Measurements from ENCODE around the gene PCDH15.

DNA sequence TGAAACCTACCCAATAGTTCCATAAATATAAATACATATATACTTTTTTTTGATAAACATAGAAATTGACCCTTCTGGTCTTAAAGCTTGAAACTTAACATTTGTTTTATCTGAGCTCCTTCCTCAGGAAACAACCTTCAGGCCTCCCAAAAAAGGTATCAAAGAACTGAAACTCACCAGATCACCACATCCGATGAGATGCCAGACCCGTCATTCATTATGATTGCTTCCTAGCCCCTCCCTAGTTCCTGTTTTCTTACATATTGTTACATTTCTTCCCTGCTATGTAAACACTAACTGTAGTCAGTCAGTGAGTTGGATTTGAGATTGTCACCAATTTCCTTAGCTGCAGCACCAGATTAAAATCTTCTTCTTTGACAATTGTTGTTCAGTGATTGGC lies 663.6 kb downstream of the PCDH15 start:
- TF ChIP-seq, protein P1, sequence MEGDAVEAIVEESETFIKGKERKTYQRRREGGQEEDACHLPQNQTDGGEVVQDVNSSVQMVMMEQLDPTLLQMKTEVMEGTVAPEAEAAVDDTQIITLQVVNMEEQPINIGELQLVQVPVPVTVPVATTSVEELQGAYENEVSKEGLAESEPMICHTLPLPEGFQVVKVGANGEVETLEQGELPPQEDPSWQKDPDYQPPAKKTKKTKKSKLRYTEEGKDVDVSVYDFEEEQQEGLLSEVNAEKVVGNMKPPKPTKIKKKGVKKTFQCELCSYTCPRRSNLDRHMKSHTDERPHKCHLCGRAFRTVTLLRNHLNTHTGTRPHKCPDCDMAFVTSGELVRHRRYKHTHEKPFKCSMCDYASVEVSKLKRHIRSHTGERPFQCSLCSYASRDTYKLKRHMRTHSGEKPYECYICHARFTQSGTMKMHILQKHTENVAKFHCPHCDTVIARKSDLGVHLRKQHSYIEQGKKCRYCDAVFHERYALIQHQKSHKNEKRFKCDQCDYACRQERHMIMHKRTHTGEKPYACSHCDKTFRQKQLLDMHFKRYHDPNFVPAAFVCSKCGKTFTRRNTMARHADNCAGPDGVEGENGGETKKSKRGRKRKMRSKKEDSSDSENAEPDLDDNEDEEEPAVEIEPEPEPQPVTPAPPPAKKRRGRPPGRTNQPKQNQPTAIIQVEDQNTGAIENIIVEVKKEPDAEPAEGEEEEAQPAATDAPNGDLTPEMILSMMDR (IDR thresholded peaks at IDR 0.05; ENCODE audit: poor library complexity): no peak
- TF ChIP-seq EZH2phosphoT487 (IDR thresholded peaks at IDR 0.05; ENCODE audit: low read depth, severe bottlenecking, unreplicated experiment): no peak
